DOHH2 (cell line): ENCODE measurements around the gene FMNL2.

Source experiments
- H3F3A ChIP-seq: fragments of 200-600 bp; sonication (generic), shearing (Covaris generic); 2 replicates; pipeline ENCODE4 v1.6.0; 2016; ENCODE audit warnings: antibody characterized with exemption, mild to moderate bottlenecking; ENCODE audit not compliant: control insufficient read depth, insufficient read depth
- H3K27ac ChIP-seq: fragments of 200-600 bp; sonication (generic); 2 replicates; pipeline ENCODE4 v1.5.1; 2014; ENCODE audit warnings: low read depth, mild to moderate bottlenecking, low read length, moderate library complexity
- H3K27me3 ChIP-seq: fragments of 200-600 bp; sonication (generic); 2 replicates; pipeline ENCODE4 v1.6.1; 2014; ENCODE audit warnings: mild to moderate bottlenecking, low read length, mixed read lengths; ENCODE audit not compliant: control insufficient read depth
- H3K36me3 ChIP-seq: fragments of 200-600 bp; sonication (generic); 2 replicates; pipeline ENCODE4 v1.6.1; 2014; ENCODE audit warnings: mild to moderate bottlenecking, low read length, moderate library complexity, mixed read lengths; ENCODE audit not compliant: control insufficient read depth
- H3K4me1 ChIP-seq: fragments of 200-600 bp; sonication (generic); 2 replicates; pipeline ENCODE4 v1.6.1; 2014; ENCODE audit warnings: mild to moderate bottlenecking, low read length, mixed read lengths; ENCODE audit not compliant: control insufficient read depth
- H3K4me2 ChIP-seq: fragments of 200-600 bp; sonication (generic); 2 replicates; pipeline ENCODE4 v1.6.0; 2014; ENCODE audit warnings: mild to moderate bottlenecking, low read length, moderate library complexity
- H3K4me3 ChIP-seq: fragments of 200-600 bp; sonication (generic); 2 replicates; pipeline ENCODE4 v1.5.1; 2014; ENCODE audit warnings: mild to moderate bottlenecking, low read length, mixed read lengths
- H3K79me2 ChIP-seq: fragments of 200-600 bp; sonication (generic); 2 replicates; pipeline ENCODE4 v1.6.1; 2014; ENCODE audit warnings: mild to moderate bottlenecking, low read length, mixed read lengths; ENCODE audit not compliant: control insufficient read depth
- H3K9me2 ChIP-seq: fragments of 200-600 bp; sonication (generic); replicated peaks from 2 replicates; pipeline ENCODE4 v1.6.1; 2014; ENCODE audit warnings: mild to moderate bottlenecking, low read length, mixed read lengths; ENCODE audit not compliant: control insufficient read depth
- H3K9me3 ChIP-seq: fragments of 200-600 bp; sonication (generic); 2 replicates; pipeline ENCODE4 v1.6.1; 2014; ENCODE audit warnings: antibody characterized with exemption, low read length, mixed read lengths; ENCODE audit not compliant: control insufficient read depth, insufficient read depth
- H4K20me1 ChIP-seq: fragments of 200-600 bp; sonication (generic); 2 replicates; pipeline ENCODE4 v1.6.0; 2014; ENCODE audit warnings: low read depth, mild to moderate bottlenecking, antibody characterized with exemption, low read length, moderate library complexity; ENCODE audit not compliant: control insufficient read depth, insufficient read depth
- EZH2phosphoT487 ChIP-seq: fragments of 200-600 bp; sonication (generic); IDR thresholded peaks from 2 replicates; pipeline ENCODE4 v1.6.1; 2017; ENCODE audit warnings: borderline replicate concordance, mild to moderate bottlenecking, antibody characterized with exemption, low read length, moderate library complexity, mixed read lengths
- TF ChIP-seq, protein P1 (sequence below): fragments of 200-600 bp; sonication (generic); IDR thresholded peaks from one replicate; pipeline ENCODE4 v1.5.1; 2014; ENCODE audit warnings: antibody characterized with exemption, mild to moderate bottlenecking, low read depth, low read length; ENCODE audit not compliant: poor library complexity, severe bottlenecking

The FMNL2 gene

DNA sequence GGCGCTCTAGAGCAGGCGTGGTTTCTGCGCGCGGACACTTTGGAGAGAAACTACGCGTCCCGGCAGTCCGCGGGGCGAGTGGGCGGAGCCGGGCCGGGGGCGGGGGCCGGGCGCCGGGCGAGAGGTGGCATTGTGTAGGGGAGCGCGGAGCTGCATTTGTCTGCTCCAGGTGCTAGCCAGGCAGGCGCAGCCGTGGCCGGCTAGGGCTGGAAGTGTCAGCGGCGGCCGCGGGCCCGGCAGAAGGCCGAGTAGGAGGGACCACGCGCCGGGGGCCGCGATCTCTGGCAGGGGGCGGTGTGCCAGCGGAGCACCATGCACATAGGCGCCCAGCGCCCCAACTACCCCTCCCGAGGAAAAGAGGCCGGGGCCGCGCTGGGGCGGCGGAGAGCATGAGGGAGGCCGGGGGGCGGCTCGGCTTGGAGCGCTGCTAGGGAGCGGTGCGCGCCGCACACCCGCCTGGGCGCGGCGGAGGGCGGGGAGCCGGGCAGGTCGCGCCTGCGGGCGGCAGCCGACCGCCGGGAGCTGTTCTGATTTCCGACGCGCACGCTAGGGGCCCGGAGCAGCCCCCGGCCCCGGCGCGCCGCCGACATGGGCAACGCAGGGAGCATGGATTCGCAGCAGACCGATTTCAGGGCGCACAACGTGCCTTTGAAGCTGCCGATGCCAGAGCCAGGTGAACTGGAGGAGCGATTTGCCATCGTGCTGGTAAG lies at the start of gene FMNL2:
Gene FMNL2, plus strand, starts transcription at position 159 of the 710 bp plus-strand sequence.
- Histone ChIP-seq H3K4me2 (peak within 1 kb of the TSS; percentile 83), H3K79me2 (no peaks in the 10 kb centered on the region), H3K9me2 (no peaks in the 10 kb centered on the region), H3K9me3 (no peaks in the 10 kb centered on the region), H3F3A (no peaks in the 10 kb centered on the region), H3K4me1 (peaks cover 8% of the 10 kb centered on the region; the same call in 1 of the 2 replicates), H4K20me1 (no peaks in the 10 kb centered on the region), H3K36me3 (no peaks in the 10 kb centered on the region), H3K4me3 (peak within 1 kb of the TSS; percentile 78), H3K27me3 (peaks cover 36% of the 10 kb centered on the region), H3K27ac (no peak within 1 kb of the TSS)
- TF ChIP-seq, protein P1, sequence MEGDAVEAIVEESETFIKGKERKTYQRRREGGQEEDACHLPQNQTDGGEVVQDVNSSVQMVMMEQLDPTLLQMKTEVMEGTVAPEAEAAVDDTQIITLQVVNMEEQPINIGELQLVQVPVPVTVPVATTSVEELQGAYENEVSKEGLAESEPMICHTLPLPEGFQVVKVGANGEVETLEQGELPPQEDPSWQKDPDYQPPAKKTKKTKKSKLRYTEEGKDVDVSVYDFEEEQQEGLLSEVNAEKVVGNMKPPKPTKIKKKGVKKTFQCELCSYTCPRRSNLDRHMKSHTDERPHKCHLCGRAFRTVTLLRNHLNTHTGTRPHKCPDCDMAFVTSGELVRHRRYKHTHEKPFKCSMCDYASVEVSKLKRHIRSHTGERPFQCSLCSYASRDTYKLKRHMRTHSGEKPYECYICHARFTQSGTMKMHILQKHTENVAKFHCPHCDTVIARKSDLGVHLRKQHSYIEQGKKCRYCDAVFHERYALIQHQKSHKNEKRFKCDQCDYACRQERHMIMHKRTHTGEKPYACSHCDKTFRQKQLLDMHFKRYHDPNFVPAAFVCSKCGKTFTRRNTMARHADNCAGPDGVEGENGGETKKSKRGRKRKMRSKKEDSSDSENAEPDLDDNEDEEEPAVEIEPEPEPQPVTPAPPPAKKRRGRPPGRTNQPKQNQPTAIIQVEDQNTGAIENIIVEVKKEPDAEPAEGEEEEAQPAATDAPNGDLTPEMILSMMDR: peak; percentile 8
- TF ChIP-seq EZH2phosphoT487: peak; percentile 68; the same call in 1 of the 2 replicates

DNA sequence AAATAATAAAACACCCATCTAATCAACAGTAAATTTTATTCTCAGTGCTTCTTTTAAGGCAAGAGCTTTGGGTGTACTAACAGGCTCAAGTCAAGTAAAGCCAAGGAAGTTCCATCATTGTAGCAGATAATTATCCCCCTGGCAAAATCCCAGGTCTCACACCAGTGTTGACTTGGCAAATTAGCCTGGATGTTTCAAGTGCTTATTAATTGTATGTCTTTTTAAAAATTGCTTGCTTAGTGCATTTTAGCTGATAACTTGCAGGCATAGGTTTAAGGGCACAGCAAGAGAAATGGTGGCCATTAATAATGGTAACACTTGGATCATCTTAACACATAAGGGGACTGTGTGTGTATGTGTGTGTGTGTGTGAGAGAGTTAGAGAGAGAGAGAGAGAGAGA lies 42.0 kb upstream of the FMNL2 start:
- Histone ChIP-seq H3K79me2 (no peaks in the 10 kb centered on the region), H3K9me2 (no peaks in the 10 kb centered on the region), H3K4me3 (no peak overlapping the region), H4K20me1 (no peaks in the 10 kb centered on the region), H3K4me2 (no peak overlapping the region), H3K9me3 (no peaks in the 10 kb centered on the region), H3K36me3 (no peaks in the 10 kb centered on the region), H3K4me1 (no peaks in the 10 kb centered on the region), H3K27me3 (no peaks in the 10 kb centered on the region), H3K27ac (no peak overlapping the region), H3F3A (no peaks in the 10 kb centered on the region)
- TF ChIP-seq EZH2phosphoT487: no peak
- TF ChIP-seq, protein P1: no peak

DNA sequence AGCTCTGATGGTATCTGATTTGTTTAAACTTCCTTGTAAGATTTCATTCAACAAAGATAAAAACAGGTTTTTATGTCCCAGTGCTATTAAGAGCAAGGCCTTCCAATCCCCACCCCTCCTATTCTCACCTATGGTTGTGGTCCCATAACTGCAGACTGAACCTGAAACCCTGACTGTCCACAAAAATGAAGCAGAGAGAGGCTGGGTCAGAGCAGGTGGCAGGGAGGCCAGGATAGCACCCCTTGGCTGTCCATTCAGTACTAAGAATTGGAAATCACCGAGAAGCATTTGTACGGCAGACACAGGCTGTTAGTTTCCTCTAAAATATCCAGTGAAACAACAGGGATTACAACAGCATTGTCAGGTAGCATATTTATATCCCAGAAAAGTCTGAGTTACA lies 37.3 kb upstream of the FMNL2 start:
- Histone ChIP-seq H3K79me2 (no peaks in the 10 kb centered on the region), H3K36me3 (no peaks in the 10 kb centered on the region), H3F3A (no peaks in the 10 kb centered on the region), H3K9me3 (no peaks in the 10 kb centered on the region), H3K4me3 (no peak overlapping the region), H3K27ac (no peak overlapping the region), H3K4me2 (no peak overlapping the region), H3K9me2 (no peaks in the 10 kb centered on the region), H4K20me1 (no peaks in the 10 kb centered on the region), H3K27me3 (0 out of 2 replicates have a peak, but pooled peaks cover 6% of the 10 kb centered on the region), H3K4me1 (no peaks in the 10 kb centered on the region)
- TF ChIP-seq, protein P1: no peak
